IMR-90 (cell line): ENCODE data around the gene SHC1.

Experiments used
- BHLHE40 ChIP-seq: fragments of 150-350 bp; IDR thresholded peaks from 2 replicates; pipeline ENCODE4 v1.6.1; 2016; ENCODE audit warnings: mild to moderate bottlenecking, low read depth, low read length
- CEBPB ChIP-seq: IDR thresholded peaks from 2 replicates; pipeline ENCODE4 v1.6.1; 2012; ENCODE audit warnings: low read depth, low read length, improper control_type of control experiment
- CHD1 ChIP-seq: IDR thresholded peaks from 2 replicates; pipeline ENCODE4 v1.6.1; 2012; ENCODE audit warnings: low read depth, low read length, improper control_type of control experiment
- CTCF ChIP-seq: conservative IDR thresholded peaks from 2 replicates; pipeline ENCODE4 v1.5.1; 2012; ENCODE audit warnings: mild to moderate bottlenecking, low read depth, low read length, improper control_type of control experiment
- FOS ChIP-seq: fragments of 150-350 bp; IDR thresholded peaks from 2 replicates; pipeline ENCODE4 v1.6.1; 2016; ENCODE audit warnings: low read depth, low read length
- MAFK ChIP-seq: IDR thresholded peaks from 2 replicates; pipeline ENCODE4 v1.6.1; 2012; ENCODE audit warnings: low read depth, low read length, improper control_type of control experiment
- MAZ ChIP-seq: IDR thresholded peaks from 2 replicates; pipeline ENCODE4 v1.6.1; 2012; ENCODE audit warnings: low read depth, mild to moderate bottlenecking, low read length, improper control_type of control experiment, moderate library complexity, borderline replicate concordance
- MXI1 ChIP-seq: IDR thresholded peaks from 2 replicates; pipeline ENCODE4 v1.6.1; 2012; ENCODE audit warnings: low read depth, mild to moderate bottlenecking, low read length, moderate library complexity, borderline replicate concordance
- POLR2A ChIP-seq: IDR thresholded peaks from 2 replicates; pipeline ENCODE4 v1.6.1; 2012; ENCODE audit warnings: mild to moderate bottlenecking, low read depth, low read length
- RAD21 ChIP-seq: IDR thresholded peaks from 2 replicates; pipeline ENCODE4 v1.6.1; 2012; ENCODE audit warnings: low read length, improper control_type of control experiment
- RCOR1 ChIP-seq: IDR thresholded peaks from 2 replicates; pipeline ENCODE4 v1.6.1; 2012; ENCODE audit warnings: mild to moderate bottlenecking, low read length, improper control_type of control experiment; ENCODE audit not compliant: insufficient replicate concordance
- RFX5 ChIP-seq: IDR thresholded peaks from 2 replicates; pipeline ENCODE4 v1.8.0; 2012; ENCODE audit warnings: low read depth, mild to moderate bottlenecking, low read length, moderate library complexity
- SMC3 ChIP-seq: fragments of 150-350 bp; IDR thresholded peaks from 2 replicates; pipeline ENCODE4 v1.6.1; 2016; ENCODE audit warnings: low read depth, mild to moderate bottlenecking, antibody characterized with exemption, low read length, moderate library complexity
- USF2 ChIP-seq: fragments of 150-350 bp; IDR thresholded peaks from 2 replicates; pipeline ENCODE4 v1.6.1; 2017; ENCODE audit warnings: mild to moderate bottlenecking, antibody characterized with exemption, low read length, low read depth

GRCh38 chr1:154978360-154978759 is 7.8 kb upstream of the SHC1 start:
- TF ChIP-seq CTCF = no peak
- no peak for TF ChIP-seq RAD21
- TF ChIP-seq USF2 = no peak
- no peak for TF ChIP-seq POLR2A
- TF ChIP-seq CHD1 = no peak
- TF ChIP-seq CEBPB = no peak
- no peak for TF ChIP-seq RFX5
- TF ChIP-seq SMC3 = no peak
- TF ChIP-seq BHLHE40 = no peak
- TF ChIP-seq MAZ = no peak
- TF ChIP-seq MXI1 = no peak
- TF ChIP-seq FOS = no peak
- TF ChIP-seq RCOR1 = no peak
- no peak for TF ChIP-seq MAFK
